ENCODE results near the gene VWA3B.

The VWA3B gene

DNA sequence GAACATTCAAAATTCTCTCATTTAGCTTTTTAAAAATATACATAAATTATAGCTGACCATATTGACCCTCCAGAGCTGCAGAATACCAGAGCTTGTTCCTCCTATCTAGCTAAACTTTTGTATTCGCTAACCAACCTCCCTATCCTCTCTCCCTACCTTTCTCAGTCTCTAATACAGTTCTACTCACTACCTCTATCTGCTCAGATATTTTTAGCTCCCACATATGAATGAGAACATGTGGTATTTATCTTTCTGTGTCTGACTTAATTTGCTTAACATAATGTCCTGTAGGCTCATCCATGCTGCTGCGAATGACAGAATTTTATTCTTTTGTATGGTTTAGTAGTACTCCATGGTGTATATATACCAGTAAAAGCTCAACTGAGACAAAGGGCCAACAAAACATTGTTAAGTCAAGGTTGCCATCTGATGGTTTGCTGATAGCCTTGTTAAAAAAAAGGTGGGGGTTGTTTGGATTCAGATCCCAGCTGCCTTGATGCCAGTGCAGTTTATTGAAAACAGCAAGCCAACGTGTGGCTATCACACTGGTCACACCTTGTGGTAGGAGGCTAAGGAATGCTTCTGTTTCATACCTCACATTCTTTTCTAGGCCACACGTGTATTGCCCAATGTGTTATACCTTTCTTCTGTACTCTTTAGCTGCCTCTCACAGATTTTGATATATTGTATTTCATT is 101.5 kb downstream of the VWA3B start:
- H3K27ac ChIP-seq = no peak overlapping the region
- H3K36me3 ChIP-seq = no peaks in the 10 kb centered on the region
- no peak overlapping the region for H3K4me3 ChIP-seq
- peaks cover 0 to 13% (median 4%) of the 10 kb centered on the region in 4 donors for H3K4me1 ChIP-seq
- no peaks in the 10 kb centered on the region for H3K9me3 ChIP-seq
- TF ChIP-seq, protein P1, sequence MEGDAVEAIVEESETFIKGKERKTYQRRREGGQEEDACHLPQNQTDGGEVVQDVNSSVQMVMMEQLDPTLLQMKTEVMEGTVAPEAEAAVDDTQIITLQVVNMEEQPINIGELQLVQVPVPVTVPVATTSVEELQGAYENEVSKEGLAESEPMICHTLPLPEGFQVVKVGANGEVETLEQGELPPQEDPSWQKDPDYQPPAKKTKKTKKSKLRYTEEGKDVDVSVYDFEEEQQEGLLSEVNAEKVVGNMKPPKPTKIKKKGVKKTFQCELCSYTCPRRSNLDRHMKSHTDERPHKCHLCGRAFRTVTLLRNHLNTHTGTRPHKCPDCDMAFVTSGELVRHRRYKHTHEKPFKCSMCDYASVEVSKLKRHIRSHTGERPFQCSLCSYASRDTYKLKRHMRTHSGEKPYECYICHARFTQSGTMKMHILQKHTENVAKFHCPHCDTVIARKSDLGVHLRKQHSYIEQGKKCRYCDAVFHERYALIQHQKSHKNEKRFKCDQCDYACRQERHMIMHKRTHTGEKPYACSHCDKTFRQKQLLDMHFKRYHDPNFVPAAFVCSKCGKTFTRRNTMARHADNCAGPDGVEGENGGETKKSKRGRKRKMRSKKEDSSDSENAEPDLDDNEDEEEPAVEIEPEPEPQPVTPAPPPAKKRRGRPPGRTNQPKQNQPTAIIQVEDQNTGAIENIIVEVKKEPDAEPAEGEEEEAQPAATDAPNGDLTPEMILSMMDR (IDR thresholded peaks at IDR 0.05) = no peak
- intact Hi-C loops (cut with DNase I; ENCODE audit: low total_unique reads) = no loop called here
- peaks cover 0 to 2% of the 10 kb centered on the region in 2 donors for H3K27me3 ChIP-seq
- no peak for DNase-seq

DNA sequence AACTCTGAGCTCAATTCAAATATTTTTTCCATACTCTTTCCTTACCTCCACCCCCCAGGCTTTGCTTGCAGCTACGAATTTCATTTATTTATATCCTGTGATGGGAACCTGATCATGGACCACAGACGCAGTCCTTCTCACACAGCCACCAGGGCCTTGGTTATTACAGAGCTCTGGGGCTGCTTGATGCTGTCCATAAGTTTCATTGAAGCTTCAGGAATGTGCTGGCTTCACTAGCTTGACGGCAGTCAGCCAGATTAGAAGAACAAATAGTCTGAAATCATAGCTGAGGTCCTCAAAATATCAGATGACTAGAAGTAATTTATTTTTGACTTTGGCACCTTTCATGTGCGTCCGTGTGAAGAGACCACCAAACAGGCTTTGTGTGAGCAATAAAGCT is 104.9 kb downstream of the VWA3B start:
- intact Hi-C loops (cut with DNase I; ENCODE audit: low total_unique reads) = no loop called here
- no peaks in the 10 kb centered on the region for H3K9me3 ChIP-seq
- DNase-seq = no peak
- H3K27me3 ChIP-seq = peaks cover 0 to 1% of the 10 kb centered on the region in 2 donors
- H3K27ac ChIP-seq = no peak overlapping the region
- H3K4me3 ChIP-seq = no peak overlapping the region
- no peaks in the 10 kb centered on the region for H3K36me3 ChIP-seq
- peaks cover 0 to 13% (median 4%) of the 10 kb centered on the region in 4 donors for H3K4me1 ChIP-seq
- TF ChIP-seq, protein P1 (IDR thresholded peaks at IDR 0.05) = no peak

DNA sequence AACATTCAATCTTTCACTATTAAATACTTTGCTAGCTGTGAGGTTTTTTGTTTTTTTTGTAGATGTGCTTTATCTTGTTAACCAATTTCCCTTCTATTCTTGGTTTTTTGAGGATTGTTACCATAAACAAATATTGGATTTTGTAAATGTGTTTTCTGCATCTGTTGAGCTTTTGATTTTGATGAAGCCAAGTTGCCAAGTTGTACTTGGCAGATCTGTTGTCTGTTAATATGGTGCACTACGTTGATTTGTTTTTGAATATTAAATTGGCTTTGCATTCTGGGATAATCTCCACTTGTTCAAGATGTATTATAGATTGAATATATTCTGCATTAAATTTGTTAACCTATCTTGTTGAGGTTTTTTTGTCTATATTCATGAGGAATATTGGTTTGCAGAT is 114.6 kb downstream of the VWA3B start:
- DNase-seq = no peak
- Histone ChIP-seq H3K36me3 (no peaks in the 10 kb centered on the region), H3K4me3 (no peak overlapping the region), H3K4me1 (no peaks in the 10 kb centered on the region), H3K9me3 (no peaks in the 10 kb centered on the region), H3K27ac (no peak overlapping the region), H3K27me3 (no peaks in the 10 kb centered on the region)
- intact Hi-C loops (cut with DNase I; ENCODE audit: low total_unique reads) = no loop called here
- TF ChIP-seq, protein P1 (IDR thresholded peaks at IDR 0.05) = no peak

DNA sequence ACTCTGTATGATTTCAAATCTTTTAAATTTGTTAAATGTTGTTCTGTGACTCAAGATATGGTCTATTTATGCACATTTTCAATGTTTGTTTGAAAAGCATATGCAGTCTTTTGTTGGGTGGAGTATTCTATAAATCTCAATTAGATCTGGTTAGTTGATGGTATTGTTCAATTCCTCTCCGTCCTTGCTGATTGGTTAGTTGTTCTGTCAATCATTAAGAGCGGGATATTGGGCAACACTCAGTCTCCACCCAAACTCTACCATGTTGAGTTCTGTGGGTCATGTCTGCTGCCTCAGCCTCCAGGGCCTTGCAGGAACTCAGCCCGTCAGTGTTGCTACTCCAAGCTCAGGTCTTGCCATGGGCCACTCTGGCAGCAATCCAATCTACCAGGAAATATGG is 118.9 kb downstream of the VWA3B start:
- TF ChIP-seq, protein P1 (IDR thresholded peaks at IDR 0.05) = no peak
- H3K27ac ChIP-seq = no peak overlapping the region
- no peak for DNase-seq
- no peaks in the 10 kb centered on the region for H3K9me3 ChIP-seq
- H3K27me3 ChIP-seq = peaks cover 0 to 6% of the 10 kb centered on the region in 2 donors
- H3K36me3 ChIP-seq = no peaks in the 10 kb centered on the region
- H3K4me3 ChIP-seq = no peak overlapping the region
- intact Hi-C loops (cut with DNase I; ENCODE audit: low total_unique reads) = no loop called here
- H3K4me1 ChIP-seq = no peaks in the 10 kb centered on the region

DNA sequence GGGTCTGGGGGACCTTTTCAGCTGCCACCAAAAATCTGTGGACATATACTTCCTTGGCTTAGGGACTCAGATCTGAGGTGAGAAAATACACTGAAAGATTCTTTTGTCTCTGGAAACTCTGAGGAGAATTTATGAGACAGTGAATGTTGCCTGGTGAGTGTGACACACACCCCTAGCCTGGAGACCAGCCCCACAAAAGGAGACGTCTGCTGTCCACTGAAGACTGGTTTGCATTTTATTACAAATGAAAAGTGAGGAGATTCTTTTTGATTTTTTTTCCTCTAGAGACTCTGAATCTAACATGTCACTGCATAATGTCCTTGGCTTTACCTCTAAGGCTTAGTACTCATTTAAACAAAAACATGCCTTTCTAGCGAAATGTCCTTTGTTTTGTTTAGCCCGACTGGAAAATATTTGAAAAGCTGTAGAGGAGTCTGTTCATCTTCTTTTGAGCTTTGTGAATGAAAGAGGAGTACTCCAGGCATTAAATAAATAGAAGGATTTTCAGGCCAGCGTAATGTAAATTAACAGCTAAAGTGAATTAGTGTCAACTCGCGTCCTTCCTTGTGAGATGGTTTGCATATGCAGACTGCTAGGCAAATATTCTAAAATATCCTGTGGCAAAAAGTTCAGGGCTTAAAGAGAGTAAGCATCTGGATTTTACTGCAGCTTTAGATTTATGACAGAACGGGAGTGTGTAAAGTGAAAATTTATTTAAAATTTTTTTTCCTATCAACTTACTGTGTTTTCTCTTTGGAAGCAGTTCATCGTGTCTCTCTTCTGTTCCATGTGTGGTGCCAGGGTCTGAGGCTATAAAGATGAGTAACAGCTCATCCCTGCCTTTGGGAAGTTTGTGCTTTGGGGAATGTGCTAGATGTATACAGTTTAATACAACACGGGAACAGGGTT is 125.4 kb downstream of the VWA3B start:
- Histone ChIP-seq H3K9me3 (no peaks in the 10 kb centered on the region), H3K36me3 (no peaks in the 10 kb centered on the region), H3K4me1 (no peaks in the 10 kb centered on the region), H3K27me3 (peaks cover 0 to 6% of the 10 kb centered on the region in 2 donors), H3K27ac (no peak overlapping the region), H3K4me3 (no peak overlapping the region)
- intact Hi-C loops (cut with DNase I; ENCODE audit: low total_unique reads) = no loop called here
- TF ChIP-seq, protein P1 (IDR thresholded peaks at IDR 0.05) = no peak
- DNase-seq = no peak

Data from tibial artery (tissue), 4 donors.